GM18909 (cell line): ENCODE measurements around the gene TSPAN1.

Source experiments
- ATAC-seq: cut with Tn5 transposase; IDR thresholded peaks from one replicate; pipeline ENCODE4 v1.9.1; 2021; ENCODE audit warnings: mild to moderate bottlenecking; ENCODE audit not compliant: unreplicated experiment, poor library complexity

The TSPAN1 gene

DNA sequence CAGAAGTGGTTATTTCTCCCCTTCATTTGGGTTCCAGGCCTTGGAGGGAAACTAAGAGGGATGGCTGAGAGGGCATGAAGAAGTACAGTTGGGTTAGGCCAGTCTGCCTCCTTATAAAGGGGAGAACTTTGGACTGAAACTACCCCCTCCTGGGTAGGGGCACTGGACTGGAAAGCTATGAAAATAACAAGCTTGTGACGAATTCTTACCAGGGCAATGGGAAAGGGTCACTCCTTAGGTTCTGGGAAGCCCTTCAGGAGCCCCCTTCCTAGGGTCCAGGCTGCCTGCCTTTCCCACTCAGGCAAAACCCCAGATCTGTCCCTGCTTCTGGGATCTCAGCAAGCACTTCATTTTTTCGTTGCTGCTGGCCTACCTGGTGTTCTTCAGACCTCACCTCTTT is 11.2 kb downstream of the TSPAN1 start:
- ATAC-seq, result no peak

DNA sequence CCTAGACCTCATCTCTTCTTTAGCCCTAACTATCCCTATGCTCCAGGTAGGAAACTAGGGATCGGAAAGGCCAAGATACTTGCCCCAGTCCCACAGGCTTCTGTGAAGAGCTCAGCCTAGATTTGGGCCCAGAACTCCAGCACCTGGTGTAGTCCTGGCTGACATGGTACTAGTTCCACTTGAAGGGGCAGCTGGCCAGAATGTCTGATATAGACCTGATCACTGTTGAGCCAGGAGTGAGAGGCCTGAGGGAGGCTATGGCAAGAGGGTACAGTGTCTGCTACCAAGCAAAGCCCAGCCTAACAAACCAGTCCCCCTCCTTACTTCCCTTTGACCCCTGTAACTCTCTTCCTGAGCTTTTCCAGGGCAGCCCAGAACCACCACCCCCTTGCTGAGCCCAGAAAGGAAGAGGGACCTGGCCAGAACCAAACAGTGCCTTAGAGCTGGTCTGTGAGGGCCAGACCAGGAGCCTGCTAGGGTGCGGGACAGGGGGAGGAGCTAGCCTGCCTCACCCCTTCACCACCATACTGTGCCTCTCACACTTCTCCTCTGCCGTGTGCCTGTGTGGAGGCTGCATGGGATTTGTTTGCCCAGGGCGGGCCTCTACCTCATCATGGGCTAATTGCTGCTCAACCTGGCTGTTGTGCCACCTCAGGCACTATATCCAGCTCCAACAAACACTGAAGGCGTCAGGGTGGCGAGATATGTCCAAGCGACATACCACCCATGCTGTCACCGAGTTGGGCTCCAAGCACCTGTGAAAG is 12.4 kb downstream of the TSPAN1 start:
- no peak for ATAC-seq

DNA sequence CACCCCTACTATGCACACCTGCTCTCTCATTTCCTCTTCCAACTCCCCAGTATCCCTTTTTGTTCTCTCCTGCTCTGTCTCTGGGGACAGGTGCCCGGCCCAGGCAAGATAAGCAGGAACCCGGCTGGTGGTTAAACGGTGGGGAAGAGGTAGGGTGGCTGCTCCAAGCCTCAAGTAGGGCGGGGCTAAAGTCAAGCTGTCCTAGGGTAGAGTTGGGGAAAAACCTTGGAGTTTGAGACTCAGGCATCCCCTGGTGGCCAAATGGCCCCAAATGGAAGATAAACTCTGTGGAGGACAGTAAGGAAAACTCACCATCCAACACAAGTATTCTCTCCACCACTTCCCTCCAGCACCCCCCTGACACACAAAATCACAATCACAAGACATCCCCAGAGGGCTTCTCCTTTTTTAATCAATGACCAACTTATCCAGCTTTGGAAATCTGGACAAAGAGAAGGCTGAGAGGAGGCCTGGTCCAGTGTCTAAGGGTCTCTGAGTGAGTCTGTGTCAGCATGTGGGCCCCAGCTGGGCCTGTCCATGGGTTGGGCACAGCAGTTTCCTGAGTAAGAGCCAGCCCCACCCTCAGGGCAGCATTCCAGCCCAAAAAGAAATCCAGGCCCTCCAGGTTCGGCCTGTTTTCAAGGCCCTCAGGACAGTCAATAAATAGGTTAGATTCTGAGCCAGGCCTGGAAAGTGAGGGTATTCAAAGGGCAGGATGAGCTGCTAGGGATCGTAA is 13.6 kb downstream of the TSPAN1 start:
- no peak for ATAC-seq

DNA sequence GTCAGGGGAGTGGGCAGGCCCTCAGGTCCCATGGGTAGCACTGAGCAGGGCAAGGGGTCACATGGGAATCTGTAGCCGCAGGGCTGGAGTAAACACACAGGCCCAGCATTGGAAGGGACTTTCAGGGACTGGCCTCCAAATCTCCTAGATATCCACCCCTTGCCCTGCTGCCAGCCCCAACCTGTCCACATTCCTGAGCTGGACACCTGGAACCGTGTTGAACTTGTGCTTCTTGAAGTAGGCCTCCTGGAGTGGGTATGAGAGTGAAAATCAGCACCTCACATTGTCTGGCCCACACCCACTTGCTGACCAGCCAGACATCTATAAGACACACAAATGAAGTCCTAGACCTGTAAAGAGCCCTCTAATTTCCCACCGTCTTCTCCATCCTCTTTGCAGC is 15.7 kb downstream of the TSPAN1 start:
- no peak for ATAC-seq

DNA sequence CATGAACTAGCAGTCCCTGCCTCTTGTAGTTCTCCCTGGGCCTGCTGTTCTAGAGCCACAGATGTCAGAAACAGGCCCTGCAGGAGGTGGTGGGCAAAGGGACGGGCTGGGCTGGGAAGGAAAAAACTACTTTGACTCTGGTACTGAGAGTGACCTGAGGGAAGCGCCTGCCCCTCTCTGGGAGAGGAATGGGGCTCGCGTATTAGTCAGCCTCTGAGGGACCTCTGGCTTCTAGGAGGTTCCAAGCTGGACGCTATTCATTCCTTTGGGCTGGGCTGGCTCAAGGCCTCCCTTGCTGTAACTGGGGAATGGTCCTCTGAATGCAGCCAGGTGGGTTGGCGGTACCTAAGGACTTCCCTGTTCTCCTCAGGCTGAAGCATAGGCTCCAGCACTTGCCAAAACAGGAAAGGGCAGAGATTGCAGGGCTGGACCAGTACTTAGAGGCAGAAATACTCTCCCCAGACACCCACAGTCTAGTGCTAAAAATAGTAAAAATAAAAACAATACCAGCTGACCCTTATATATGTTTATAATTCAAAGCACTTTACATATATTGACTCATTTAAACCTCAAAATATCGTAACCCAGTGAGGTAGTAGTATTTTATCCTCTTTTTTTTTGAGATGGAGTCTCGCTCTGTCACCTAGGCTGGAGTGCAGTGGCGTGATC is 16.3 kb downstream of the TSPAN1 start:
- ATAC-seq, result no peak

DNA sequence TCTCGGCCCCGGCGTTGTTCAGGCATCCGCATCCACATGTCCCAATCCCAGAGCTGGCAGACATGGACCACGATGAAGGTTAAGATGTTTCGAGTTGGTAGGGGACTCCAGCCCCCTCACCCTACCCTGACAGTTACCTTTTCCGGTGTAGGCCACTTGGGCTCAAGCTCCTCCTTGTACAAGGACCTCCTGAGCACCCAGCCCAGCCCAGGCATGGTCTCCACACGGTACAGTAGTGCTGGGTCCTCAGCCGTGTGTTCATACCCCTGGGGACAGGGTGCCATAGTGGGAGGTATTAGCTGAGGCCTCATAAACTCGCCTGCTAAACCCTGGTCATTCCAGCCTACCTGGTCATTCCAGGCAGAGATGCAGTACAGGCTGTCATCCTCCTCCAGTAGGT is 17.3 kb downstream of the TSPAN1 start:
- no peak for ATAC-seq

DNA sequence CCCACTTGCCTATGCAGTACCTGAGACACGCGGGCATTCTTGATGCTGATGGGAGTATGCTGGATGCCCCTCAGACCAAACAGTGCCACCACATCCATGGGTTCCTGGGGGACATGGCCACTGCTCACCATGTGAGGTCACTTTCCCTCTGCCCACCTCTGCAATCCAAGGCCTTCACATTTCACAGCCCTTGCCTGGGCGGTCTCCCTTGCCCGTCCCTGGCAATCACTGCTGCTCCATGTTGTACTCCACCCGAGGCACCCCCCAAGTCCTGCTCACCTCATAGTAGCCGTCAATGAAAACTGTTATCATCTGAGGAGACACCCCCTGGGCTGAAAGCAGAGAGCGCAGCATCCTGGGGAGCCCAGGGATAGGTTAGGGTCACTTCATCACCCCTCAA is 18.4 kb downstream of the TSPAN1 start:
- no peak for ATAC-seq

DNA sequence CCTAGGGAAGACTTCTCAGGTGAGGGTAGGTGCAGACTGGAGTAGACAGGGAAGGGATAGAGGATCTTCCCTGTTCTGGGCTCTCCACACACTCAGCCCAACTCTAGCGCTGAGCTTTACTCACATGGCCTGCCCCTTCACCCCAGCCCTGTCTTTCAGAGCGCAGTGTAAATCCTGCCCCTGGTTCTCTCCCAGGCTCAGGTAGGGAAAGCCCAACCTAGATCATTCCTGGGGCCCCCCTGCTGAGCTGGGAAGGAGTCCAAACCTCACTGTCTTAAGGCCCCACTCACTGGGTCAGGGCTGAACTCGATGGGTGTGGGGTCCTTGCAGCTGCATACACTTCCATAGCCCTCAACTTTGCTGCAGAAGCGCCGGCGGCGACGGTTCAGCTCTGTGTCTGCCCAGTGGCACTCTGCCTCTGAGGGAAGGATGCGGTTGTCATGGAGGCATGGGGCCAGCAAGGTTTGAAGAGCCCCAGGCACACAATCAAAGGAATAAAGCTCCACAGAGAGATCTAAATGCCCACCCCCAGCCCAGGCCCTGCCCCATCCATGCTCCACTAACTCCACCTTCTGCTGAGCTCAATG is 19.2 kb downstream of the TSPAN1 start:
- no peak for ATAC-seq

DNA sequence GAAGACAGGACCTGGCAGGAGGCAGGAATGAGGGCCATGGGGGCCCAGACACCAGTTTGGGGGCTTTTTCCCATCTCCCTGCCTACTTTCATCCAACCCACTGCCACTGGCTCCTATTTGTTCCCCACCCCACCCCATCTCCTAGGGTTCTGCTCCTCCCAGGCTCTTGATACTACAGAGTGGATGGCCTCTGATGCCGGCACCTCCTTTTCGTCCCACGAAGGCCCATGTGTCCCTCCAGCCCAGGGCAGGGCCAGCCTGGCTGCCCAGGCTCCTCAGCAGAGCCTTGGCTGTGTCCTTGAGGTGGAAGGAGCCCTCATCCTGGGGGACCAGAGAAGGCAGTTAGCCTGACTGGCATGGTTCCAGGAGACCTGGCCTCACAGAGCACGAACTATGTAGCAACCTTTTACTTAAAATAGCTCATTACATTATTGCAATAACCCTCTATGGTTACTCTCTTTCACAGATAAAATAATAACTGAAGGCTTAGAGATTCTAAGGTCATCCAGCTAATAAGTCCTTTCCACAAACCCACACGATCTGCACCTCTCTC is 19.8 kb downstream of the TSPAN1 start:
- no peak for ATAC-seq

DNA sequence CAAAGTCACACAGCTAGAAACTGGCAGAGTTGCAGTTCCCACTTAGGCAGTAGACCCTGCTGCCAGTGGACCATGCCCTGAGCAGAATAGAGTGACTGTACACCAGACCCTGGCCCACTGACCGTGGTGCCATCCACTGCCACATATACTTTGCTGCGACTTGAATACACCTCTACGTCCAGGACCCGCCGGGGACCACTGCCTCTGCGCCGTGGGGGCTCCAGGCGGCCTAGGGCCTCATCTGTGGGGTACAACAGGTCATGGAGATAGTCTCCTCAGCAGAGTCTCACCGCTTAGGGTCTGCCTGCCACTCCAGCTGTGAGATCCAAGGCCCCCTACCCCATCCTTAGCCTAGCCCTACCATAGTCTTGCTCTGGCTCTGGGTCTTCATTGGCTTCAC is 21.7 kb downstream of the TSPAN1 start:
- ATAC-seq, result no peak

DNA sequence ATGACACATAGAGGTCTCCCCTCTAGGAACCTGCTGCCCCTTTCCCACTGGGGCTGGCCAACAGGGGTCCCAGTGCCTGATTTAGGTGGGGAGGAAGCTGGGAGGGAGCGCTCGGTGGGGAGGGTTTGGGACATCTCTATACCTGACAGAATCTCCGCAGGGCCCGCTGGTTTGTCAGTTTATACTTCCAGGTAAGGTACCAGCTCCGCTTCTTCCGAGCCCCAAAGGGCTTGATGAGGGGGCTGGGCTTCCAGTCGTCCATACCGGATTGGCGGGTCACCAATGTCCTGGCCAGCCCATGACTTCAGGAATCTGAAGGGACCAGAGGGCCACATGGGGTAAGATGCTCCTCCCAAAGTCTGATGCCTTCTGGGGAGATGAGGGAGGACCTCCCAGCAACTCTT is 22.7 kb downstream of the TSPAN1 start:
- no peak for ATAC-seq

DNA sequence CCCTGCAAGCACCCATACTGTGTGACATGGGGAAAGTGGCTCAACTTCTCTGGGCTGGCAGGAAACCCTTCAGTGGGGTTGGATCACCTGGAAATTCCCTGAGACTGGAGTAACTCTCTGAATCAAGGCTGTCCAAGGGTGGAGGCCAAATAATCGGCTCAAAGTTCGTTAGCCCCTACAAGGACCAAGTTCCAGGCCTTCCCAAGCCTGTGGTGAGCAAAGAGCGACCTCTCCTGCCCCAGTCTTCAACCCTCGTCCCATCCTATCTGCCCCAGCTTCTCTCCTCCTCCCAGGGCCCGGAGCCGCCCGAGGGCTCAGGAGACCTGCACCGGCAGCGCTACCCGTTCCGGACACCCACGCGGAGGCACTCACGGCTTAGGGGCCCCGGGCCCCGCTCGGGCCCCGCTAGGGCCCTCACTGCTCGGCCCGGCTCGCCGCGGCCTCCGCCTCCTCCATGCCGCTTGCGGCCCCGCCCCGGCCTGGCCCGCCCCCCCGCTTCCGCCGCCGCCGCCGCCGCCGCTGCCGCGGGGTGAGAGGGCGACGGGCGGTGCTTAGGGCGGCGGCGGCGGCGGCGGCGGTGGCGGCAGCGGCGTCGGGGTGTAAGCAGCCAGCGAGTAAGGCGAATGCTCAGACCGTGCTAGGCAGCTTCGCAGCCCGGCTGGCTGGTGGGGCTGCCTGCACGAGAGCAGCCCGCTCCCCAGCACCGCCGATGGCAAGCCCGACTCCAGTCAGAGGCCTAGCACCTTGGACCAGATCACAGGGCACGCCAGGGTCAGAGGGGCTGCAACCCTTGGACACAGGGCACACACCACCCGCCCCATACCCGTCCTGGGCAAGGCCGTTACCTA is 23.3 kb downstream of the TSPAN1 start, which contains the start of gene POMGNT1:
Gene POMGNT1 (minus strand): TSS at position 471 of the 848 bp plus-strand sequence. CDS start 613 bp downstream, outside the sequence.
- ATAC-seq, result peak; percentile 85

DNA sequence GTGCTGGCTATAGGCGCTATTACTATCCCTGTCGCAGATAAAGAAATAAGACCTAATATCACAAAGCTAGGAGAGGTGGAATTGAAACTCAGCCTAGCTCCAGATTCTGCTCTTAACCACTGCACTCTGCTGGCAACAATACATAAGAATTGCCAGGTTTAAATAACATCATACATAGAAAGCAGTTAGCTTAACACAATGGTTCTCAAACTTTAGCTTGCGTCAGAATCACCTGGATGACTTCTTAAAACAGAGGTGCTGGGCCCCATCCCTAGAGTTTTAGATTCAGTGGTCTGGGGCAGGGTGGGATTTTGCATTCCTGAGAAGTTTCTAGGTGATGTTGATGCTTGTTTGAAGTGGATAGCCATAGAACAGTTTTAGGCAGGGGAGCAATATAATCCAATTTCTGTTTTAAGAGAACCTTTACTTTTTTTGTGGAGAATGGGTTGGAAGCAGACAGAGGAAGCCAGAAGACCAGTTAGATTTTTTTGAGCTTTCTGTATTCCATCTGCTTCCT is 24.4 kb downstream of the TSPAN1 start:
- no peak for ATAC-seq

DNA sequence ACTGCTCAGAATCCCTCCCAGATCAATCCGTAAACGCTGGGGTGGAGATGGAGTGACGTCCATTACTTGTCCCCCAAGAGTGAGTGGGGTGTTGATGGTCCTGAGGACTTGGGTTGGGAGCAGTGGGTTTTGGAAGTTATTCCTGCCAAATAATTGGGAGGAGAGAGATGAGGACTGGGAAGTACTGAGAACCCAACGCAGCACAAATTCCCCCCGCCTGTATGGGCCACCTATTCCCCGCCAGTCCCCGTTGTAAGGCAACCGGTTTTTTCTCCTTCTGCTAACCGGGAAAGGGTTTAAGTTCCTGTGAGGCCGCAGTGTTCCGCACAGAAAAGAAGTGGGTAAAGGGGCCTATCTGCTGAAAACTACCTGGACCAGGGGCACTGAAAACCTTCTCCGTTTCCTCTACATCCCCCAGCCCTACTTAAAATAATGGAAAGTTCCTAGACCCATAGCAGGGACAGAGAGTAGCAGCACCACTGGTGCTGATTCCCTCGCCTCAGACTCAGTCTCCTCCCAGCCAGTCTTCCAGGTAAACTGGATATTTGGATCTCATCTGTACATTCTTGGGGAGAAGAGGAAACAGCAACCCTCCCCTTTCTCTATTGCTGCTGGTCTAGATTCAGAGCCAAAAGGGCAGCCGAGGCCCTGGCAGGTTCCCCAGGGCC is 29.0 kb downstream of the TSPAN1 start:
- ATAC-seq, result no peak

DNA sequence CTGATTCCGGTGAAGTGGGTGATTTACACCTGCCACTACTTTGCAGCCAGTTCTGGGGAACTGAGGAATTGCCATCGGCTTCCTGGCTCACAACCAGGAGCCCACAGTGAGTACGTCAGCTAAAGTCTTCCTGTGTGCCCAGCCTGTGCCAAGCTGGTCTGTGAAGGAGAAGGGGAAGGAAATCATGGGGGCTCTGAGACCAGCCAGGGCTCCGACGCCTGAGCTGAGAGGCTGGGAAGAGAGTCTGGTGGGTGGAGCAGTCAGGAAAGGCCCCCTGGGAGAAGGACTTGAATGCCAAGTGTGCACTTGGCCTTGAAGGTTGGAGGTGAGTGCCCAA is 29.5 kb downstream of the TSPAN1 start:
- ATAC-seq, result no peak

DNA sequence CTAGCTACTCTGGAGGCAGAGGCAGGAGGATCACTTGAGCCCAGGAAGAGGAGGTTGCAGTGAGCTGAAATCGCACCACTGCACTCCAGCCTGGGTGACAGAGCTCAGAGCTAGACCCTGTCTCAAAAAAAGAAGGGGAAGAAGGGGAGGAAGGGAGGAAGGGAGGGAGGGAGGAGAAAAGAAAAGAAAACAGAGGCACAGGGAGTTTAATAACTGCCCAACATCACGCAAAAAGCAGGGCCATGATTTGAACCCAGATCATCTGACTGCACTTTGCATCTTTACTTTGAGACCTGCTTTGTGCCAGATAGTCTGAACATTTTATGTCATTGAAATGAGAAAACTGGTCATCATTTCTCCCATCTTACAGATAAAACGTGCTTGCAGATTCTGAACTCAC is 30.3 kb downstream of the TSPAN1 start:
- ATAC-seq, result no peak

DNA sequence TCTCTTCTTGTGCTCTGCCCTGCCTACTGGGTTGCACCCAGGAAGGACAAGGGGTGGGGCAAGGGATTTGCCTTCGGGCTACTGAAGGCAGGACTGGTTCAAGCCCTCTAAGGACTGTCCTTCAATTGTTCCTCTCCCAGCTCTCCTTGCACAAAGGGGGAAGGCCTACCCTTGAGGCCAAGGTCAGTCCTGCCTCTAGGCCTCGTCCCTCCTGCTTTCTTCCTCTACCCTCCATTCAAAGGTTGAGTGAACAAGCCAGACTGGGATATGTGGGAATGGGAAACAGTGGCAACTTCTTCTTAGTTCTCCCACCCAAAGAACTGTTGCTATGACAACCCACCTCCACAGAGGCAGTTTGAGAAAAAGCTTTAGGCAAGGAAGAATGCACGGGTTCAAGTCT is 30.9 kb downstream of the TSPAN1 start:
- no peak for ATAC-seq

DNA sequence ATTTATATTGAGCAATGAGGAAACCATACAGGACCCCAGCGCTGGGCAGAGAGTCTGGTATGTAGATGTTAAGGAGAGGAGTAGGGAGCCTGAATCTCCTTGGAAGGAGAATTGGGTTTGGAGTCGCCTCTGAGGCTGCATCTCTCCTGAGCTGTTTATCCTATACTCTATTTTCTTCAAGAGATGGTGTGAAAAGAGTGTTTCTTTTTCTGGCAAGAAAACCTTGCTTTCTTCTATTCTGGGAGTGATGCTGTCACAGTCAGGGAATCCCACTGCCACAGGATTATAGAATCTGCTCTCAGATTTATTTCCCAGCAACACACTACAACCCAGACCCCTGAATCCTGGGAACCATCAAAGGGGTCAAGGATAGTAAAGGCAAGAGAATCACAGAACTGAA is 31.5 kb downstream of the TSPAN1 start:
- no peak for ATAC-seq

DNA sequence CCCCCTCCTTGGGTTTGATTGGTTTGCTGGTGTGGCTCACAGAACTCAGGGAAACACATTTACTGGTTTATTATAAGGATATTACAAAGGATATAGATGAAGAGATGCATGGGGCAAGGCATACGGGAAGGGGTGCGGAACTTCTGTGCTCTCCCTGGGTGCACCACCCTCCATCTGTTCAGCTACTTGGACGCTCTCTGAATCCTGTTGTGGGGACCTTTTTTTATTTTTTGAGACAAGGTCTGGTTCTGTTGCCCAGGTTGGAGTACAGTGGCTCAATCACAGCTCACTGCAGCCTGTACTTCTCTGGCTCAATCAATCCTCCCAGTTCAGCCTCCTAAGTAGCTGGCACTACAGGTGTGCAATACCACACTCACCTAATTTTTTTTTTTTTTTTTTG is 35.7 kb downstream of the TSPAN1 start:
- ATAC-seq, result no peak
